ENCODE data around the gene TLL2. TPM values are rescaled to one million over a fixed set of nuclear protein-coding genes. Genes with fewer than 3 reads are reported as not detected.

Gene TLL2
- total RNA-seq, 1 experiment from 2014 or later = 0.14 TPM

GRCh38 chr10:96457341-96457740 is 56.4 kb downstream of the TLL2 start:
- peaks cover 20% of the 10 kb centered on the region for H3K9me3 Mint-ChIP-seq (ENCODE audit: unreplicated experiment)
- POLR2A ChIA-PET = no interaction called here
- no TSS peak for BruUV-seq (replicated peaks)

GRCh38 chr10:96456296-96456840 is 57.4 kb downstream of the TLL2 start:
- H3K27me3 Mint-ChIP-seq (ENCODE audit: insufficient read depth, unreplicated experiment) = peaks cover 6% of the 10 kb centered on the region
- no peak overlapping the region for H3K4me3 Mint-ChIP-seq (ENCODE audit: unreplicated experiment)
- no peaks in the 10 kb centered on the region for H3K36me3 Mint-ChIP-seq (ENCODE audit: insufficient read depth, unreplicated experiment)
- TF ChIP-seq CTCF (IDR thresholded peaks at IDR 0.05; ENCODE audit: insufficient read depth in 1 of 2, low read depth in 1 of 2, low read length in 1 of 2, severe bottlenecking in 1 of 2, unreplicated experiment in 1 of 2) = no peak
- POLR2A ChIA-PET = no interaction called here
- CTCF ChIA-PET = interaction anchor here (1.4 kb wide), 1 partner anchor 55 kb away, joined by 4 read pairs; no protein-coding TSS in a partner anchor
- H3K36me3 ChIP-seq (ENCODE audit: control insufficient read depth, insufficient read depth, low read length) = no peaks in the 10 kb centered on the region
- no peaks in the 10 kb centered on the region for H3K4me1 Mint-ChIP-seq (ENCODE audit: low read depth, unreplicated experiment)
- BruUV-seq (replicated peaks) = no TSS peak
- DNase-seq = no peak
- intact Hi-C loops (cut with micrococcal nuclease; ENCODE audit: unreplicated experiment) = no loop called here
- peaks cover 13% of the 10 kb centered on the region for H3K9me3 Mint-ChIP-seq (ENCODE audit: unreplicated experiment)
- no peaks in the 10 kb centered on the region for H3K9me3 ChIP-seq
- H3K27ac Mint-ChIP-seq (ENCODE audit: unreplicated experiment) = no peak overlapping the region
- H3K27me3 ChIP-seq (replicated peaks; ENCODE audit: control insufficient read depth, insufficient read depth, low read length) = no peaks in the 10 kb centered on the region
- H3K4me3 ChIP-seq (ENCODE audit: low read depth, low read length) = no peak overlapping the region
- no peaks in the 10 kb centered on the region for H3K4me1 ChIP-seq

More at GRCh38 chr10:96457341-96457740, 56.4 kb downstream of the TLL2 start:
- intact Hi-C loops (cut with micrococcal nuclease; ENCODE audit: unreplicated experiment) = no loop called here
- Histone ChIP-seq H3K4me3 (ENCODE audit: low read depth, low read length) (no peak overlapping the region), H3K4me1 (no peaks in the 10 kb centered on the region), H3K9me3 (no peaks in the 10 kb centered on the region), H3K36me3 (ENCODE audit: control insufficient read depth, insufficient read depth, low read length) (no peaks in the 10 kb centered on the region), H3K27me3 (replicated peaks; ENCODE audit: control insufficient read depth, insufficient read depth, low read length) (no peaks in the 10 kb centered on the region)
- Mint-ChIP-seq H3K27ac (ENCODE audit: unreplicated experiment) (no peak overlapping the region), H3K4me3 (ENCODE audit: unreplicated experiment) (no peak overlapping the region), H3K4me1 (ENCODE audit: low read depth, unreplicated experiment) (no peaks in the 10 kb centered on the region), H3K36me3 (ENCODE audit: insufficient read depth, unreplicated experiment) (no peaks in the 10 kb centered on the region), H3K27me3 (ENCODE audit: insufficient read depth, unreplicated experiment) (peaks cover 6% of the 10 kb centered on the region)
- CTCF ChIA-PET = interaction anchor here (0.6 kb wide), 1 partner anchor 29 kb away, joined by 3 read pairs; no protein-coding TSS in a partner anchor
- TF ChIP-seq CTCF (IDR thresholded peaks at IDR 0.05; ENCODE audit: insufficient read depth in 1 of 2, low read depth in 1 of 2, low read length in 1 of 2, severe bottlenecking in 1 of 2, unreplicated experiment in 1 of 2) = no peak
- DNase-seq = no peak

DNA sequence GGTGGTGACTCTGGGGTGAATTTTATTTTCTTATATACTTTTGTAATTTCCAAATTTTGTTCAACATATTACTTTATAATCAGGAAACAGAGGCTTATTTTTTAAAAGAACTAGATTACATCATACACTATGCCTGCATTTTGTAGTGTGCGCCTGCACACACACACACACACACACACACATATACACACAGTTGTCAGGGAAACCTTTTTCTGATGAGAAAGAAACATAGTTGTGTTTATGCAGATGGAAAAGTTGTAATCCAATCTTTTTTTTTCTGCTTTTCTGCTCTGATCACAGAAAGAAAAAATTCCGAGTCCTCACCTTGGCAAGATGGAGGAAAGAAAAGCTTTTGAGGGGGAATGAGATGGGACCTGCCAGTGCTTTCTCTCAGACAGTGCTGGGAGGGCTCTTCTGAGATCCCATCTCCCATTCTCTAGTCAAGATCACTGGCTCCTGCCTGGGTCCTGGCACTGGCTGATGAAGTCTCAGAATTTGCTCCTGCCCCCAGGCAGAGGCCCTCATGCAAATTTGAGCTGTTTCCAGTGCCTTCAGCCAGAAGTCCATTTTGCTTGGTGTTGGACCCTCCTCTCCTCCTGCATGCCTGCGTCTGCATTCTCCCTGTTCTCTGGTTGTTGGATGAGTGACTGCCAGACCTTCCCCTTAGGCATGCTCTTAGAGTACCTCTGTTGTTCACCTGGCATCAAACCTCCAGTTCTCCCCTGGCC is 59.7 kb downstream of the TLL2 start:
- no peak overlapping the region for H3K27ac Mint-ChIP-seq (ENCODE audit: unreplicated experiment)
- H3K4me3 ChIP-seq (ENCODE audit: low read depth, low read length) = no peak overlapping the region
- intact Hi-C loops (cut with micrococcal nuclease; ENCODE audit: unreplicated experiment) = no loop called here
- H3K27me3 ChIP-seq (replicated peaks; ENCODE audit: control insufficient read depth, insufficient read depth, low read length) = no peaks in the 10 kb centered on the region
- H3K4me3 Mint-ChIP-seq (ENCODE audit: unreplicated experiment) = no peak overlapping the region
- TF ChIP-seq CTCF (IDR thresholded peaks at IDR 0.05; ENCODE audit: insufficient read depth in 1 of 2, low read depth in 1 of 2, low read length in 1 of 2, severe bottlenecking in 1 of 2, unreplicated experiment in 1 of 2) = no peak
- peaks cover 10% of the 10 kb centered on the region for H3K27me3 Mint-ChIP-seq (ENCODE audit: insufficient read depth, unreplicated experiment)
- BruUV-seq (replicated peaks) = no TSS peak
- ChIA-PET POLR2A (no interaction called here), CTCF (no interaction called here)
- H3K9me3 ChIP-seq = no peaks in the 10 kb centered on the region
- no peak for DNase-seq
- no peaks in the 10 kb centered on the region for H3K36me3 Mint-ChIP-seq (ENCODE audit: insufficient read depth, unreplicated experiment)
- H3K4me1 Mint-ChIP-seq (ENCODE audit: low read depth, unreplicated experiment) = no peaks in the 10 kb centered on the region
- H3K9me3 Mint-ChIP-seq (ENCODE audit: unreplicated experiment) = no peaks in the 10 kb centered on the region
- H3K4me1 ChIP-seq = no peaks in the 10 kb centered on the region
- no peaks in the 10 kb centered on the region for H3K36me3 ChIP-seq (ENCODE audit: control insufficient read depth, insufficient read depth, low read length)
